Gastrocnemius medialis (tissue), 4 donors: ENCODE measurements around the gene LRRC59.

ENCODE experiments used
- CTCF ChIP-seq, 5 experiments: fragments of 450-650 bp in 3 of 5; fragments of 200-600 bp in 2 of 5; sonication (generic) in 2 of 5; IDR thresholded peaks in 4 of 5; conservative IDR thresholded peaks in 1 of 5; 1 replicate in 4 of 5; 2 replicates in 1 of 5; pipeline ENCODE4 v1.5.1; 2016 to 2019; ENCODE audit warnings: antibody characterized with exemption in 5 of 5, mild to moderate bottlenecking in 3 of 5, moderate library complexity in 3 of 5
- POLR2A ChIP-seq, 2 donors: fragments of 450-650 bp; IDR thresholded peaks; one replicate each; pipeline ENCODE4 v1.6.1; 2017; ENCODE audit warnings: antibody characterized with exemption in 2 of 2, mild to moderate bottlenecking in 2 of 2, moderate library complexity in 2 of 2

- TF ChIP-seq CTCF (IDR thresholded peaks at IDR 0.05 in 4 of 5, conservative IDR thresholded peaks at IDR 0.05 in 1 of 5): no peak
- no peak for TF ChIP-seq POLR2A (IDR thresholded peaks at IDR 0.05)
Measured at GRCh38 chr17:50437409-50437808, 40.1 kb upstream of the LRRC59 start.
